HG02973 (cell line): ENCODE results near the gene RBM4B.

Experiments used
- ATAC-seq: cut with Tn5 transposase; IDR thresholded peaks from one replicate; pipeline ENCODE4 v1.9.1; 2021; ENCODE audit warnings: moderate library complexity; ENCODE audit not compliant: unreplicated experiment

Gene RBM4B

DNA sequence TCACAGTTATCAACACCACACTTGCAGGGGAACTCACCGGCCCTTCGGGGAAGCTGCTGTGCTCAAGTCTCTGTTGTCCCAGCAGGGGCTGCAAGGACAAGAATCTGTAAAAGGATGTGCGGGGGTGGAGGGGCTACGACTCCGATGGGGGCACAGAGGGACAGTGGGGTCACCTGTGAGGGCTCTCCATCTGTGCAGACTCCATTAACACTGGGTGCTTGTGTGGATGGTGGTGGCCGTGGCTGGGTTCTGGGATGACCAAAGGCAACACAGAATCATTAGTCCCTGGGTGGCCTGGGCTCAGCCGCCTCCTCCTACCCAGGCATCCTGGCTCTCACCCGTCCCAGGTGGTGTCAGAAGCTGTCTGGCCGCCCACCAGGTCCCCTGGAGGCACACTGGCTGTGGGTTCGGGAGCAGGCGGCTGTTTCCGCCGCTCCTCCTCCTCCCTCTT lies 10.2 kb upstream of the RBM4B start:
- ATAC-seq = no peak

- no peak for ATAC-seq
Observed at GRCh38 chr11:66686801-66687750, 9.4 kb upstream of the RBM4B start.

- no peak for ATAC-seq
Observed at GRCh38 chr11:66686100-66686785, 8.6 kb upstream of the RBM4B start.

DNA sequence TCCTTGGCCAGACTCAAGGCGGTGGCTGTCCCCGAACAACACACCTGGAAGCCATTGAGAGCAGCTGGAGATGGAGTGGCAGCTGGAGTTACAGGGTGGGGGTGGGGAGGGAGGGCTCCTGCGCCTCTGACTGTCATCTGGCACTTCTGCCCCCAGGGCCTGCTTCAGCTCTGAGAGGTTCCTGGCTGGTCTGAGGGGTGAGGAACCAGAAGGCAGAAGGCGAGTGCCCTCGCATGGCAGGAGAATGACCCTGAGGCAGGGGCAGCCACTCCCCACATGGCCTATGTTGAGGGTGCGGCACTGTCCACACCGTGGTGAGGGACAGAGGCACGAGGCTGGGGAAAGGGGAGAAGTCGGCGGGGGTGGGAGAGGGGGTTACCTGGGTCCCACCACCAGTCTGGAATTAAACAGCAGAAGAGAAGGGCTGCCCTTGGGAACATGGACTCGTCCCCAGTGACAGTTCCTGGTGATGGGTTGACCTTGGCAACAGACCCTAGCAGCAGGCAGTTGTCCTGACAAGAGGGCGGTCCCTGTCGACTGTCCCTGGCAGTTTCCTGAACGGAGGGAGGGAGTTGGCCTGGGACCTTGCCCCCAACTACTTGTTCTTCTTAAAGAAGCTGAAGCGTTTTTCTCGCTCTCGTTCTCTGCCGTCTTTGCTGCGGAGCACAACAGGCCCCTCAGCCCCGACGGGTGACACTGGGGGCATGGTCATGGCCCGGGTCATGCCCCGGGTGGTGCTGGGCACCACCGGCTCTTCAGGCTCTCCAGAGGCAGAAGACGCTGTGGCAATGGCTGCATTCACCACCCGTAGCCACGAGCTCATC lies 7.8 kb upstream of the RBM4B start:
- no peak for ATAC-seq

DNA sequence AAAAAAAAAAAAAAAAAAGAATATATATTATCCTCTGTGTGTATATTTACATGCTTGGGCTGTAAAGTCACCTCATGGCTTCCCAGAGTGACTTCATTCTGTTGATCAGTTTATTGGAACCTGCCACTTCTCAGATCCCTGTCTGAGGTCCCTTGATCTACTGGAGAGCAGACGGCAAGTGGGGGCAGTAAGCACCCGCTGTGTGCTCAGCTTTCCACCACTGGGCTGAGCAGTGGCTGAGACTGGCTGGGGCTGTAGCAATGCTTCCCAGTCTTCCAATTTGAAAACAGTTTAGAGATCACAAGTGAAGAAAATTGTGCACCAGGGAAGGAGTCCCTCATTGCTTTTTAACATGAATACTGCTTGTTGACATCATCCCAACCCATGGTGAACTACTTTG lies 6.9 kb upstream of the RBM4B start:
- ATAC-seq = no peak

GRCh38 chr11:66683877-66684276 lies 6.2 kb upstream of the RBM4B start:
- no peak for ATAC-seq

GRCh38 chr11:66680966-66681645 lies 3.4 kb upstream of the RBM4B start:
- ATAC-seq = no peak

DNA sequence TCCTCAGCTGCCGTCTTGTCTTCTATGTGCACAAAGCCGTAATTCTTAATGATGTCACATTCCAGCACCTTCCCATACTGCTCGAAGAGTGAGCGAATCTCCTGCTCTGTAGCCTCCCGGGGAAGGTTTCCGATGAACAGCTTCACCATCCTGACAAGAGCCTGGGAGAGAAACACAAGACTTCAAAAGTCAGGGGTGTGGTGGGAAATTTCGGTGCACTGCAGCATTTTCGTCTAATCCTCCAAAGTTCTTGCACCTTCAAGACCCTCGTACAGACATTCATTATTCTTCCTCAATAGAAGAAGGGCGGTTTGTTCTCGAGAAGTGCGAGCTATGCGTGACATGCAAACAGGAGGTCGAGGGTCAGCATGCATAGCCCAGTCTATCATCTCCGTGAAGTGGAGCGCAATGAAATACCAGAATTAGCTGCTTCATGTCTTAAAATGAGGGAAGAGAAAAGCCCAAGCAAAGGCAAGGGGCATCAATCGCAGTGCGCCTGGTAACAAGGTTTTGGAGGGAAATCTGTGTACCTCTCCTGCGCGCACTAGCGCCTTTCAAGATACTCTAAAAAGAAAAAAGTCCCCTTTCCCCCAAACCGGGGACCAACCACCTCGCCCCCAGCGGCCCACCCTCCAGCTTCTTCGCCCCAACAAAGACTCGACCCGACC lies 622 bp downstream of the RBM4B start:
- ATAC-seq = no peak

GRCh38 chr11:66676282-66676919 lies 1.3 kb downstream of the RBM4B start:
- no peak for ATAC-seq

DNA sequence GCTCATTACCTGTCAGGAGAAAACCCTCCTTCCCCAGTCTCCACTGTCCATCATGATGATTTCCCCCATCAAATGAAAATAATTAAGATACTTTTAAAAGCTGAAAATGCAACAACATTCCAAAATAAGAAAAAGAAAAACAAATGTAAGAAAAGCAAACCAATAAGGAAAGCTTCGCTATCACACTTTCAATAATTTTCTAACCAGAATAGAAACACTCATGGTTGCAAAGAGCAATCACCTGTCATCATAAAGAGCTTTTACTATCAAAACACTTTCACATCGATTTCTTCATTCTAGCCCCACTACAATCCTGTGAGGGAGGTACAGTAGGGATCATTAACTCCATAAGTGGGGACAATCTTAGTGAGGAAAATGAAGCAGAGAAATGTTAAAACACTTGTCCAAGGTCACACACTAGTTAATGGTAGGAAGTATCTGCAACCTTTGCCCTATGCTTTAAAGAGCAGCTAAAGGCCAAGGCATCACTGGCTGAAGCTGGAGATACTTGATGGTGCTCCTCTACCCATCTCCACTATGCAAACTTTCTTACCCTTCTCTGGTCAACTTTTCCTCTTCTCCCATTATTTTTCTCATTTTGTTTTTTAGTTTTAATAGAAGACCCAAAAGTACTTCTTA lies 2.6 kb downstream of the RBM4B start:
- no peak for ATAC-seq

DNA sequence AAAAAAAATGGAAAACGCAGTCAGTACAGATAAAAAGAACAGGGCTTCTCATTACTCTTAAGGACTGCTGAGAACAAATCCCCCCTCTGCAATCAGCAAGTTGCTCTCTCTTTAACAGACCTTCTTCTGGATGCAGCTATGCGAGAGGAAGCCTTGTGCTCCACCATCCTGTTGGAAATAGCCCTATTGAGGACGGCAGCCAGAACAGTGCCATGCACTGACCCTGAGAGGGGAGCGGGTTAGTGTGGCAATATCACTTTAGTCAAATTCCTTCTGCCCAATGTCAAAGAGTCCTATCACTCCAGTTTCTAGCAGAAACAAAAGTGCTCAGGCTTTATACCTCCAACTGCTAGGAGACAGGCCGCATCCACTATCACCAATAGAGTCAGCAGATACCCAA lies 6.9 kb downstream of the RBM4B start:
- no peak for ATAC-seq

DNA sequence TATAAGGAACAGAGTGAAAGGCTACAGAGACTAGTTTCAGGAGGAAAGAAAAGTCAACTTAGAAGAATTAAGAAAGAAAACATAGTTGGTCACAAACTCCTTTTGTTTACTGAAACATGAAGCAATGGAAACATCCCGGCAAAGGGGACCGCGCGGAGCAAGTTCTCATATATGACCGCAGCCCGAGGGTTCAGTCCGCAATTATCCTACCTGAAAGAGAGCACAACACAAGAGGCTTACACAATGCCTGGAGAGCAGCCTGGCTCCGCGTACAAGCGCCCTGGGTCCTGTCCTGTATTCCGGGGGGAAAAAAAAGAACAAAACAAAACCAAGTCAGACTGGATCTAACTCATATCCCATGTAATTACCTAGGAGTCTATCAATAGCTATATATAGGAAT lies 12.3 kb downstream of the RBM4B start:
- no peak for ATAC-seq

GRCh38 chr11:66663741-66664296 lies 13.9 kb downstream of the RBM4B start:
- ATAC-seq = no peak

GRCh38 chr11:66659763-66660162 lies 17.9 kb downstream of the RBM4B start:
- ATAC-seq = no peak

GRCh38 chr11:66653123-66653522 lies 24.6 kb downstream of the RBM4B start:
- ATAC-seq = no peak

GRCh38 chr11:66652651-66653050 lies 25.0 kb downstream of the RBM4B start:
- ATAC-seq = no peak

GRCh38 chr11:66651016-66651415 lies 26.7 kb downstream of the RBM4B start:
- no peak for ATAC-seq

- ATAC-seq = no peak
Observed at GRCh38 chr11:66649903-66650302, 27.8 kb downstream of the RBM4B start.

DNA sequence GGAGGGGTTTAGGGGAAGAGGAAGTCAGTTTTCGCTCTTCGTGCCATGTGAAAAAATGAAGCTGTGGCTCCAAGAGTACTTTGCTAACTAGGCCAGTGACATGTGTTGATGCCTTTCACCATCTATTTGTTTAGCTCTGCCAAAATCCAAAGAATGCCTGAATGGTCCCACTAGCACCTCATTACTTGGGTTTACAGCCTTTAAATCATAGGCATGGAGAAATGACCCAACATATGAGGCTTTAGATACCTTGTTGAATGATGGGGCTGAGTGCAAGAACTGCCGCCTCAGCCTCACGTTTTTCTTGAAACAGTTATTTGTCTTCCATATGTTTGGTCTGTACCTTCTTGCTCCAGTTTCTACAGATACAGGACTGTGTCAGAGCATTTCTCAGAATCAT lies 30.9 kb downstream of the RBM4B start:
- no peak for ATAC-seq
